Keratinocyte (primary cell): ENCODE measurements around the gene PTDSS2. TPM values are rescaled to one million over a fixed set of nuclear protein-coding genes. Genes with fewer than 3 reads are reported as not detected.

Experiments
- DNase-seq: peaks from one replicate; pipeline ENCODE4 v3.0.0-alpha.2; 2011; ENCODE audit warnings: low read depth, missing footprints, low spot score
- FAIRE-seq: peaks from 2 replicates; lab custom pipeline; 2011; peaks lifted over from hg19 to GRCh38; lab: Jason Lieb, UNC
- H2AFZ ChIP-seq: 2 replicates; pipeline ENCODE4 v1.6.0; 2012; ENCODE audit warnings: low read length, control low read depth, inconsistent platforms; ENCODE audit not compliant: control insufficient read depth
- H3K27ac ChIP-seq: 2 replicates; pipeline ENCODE4 v1.5.1; 2011; ENCODE audit warnings: low read length; ENCODE audit not compliant: control insufficient read depth, insufficient read depth
- H3K27me3 ChIP-seq: 3 replicates; pipeline ENCODE4 v1.6.0; 2011; ENCODE audit warnings: low read length; ENCODE audit not compliant: control insufficient read depth, insufficient read depth; ENCODE audit errors: extremely low read depth
- H3K36me3 ChIP-seq, 2 experiments: 2 replicates in 1 of 2; 3 replicates in 1 of 2; pipeline ENCODE4 v1.5.1; 2011; ENCODE audit warnings: low read length in 2 of 2, mild to moderate bottlenecking in 1 of 2; ENCODE audit not compliant: control insufficient read depth in 2 of 2, insufficient read depth in 2 of 2; ENCODE audit errors: extremely low read depth in 1 of 2
- H3K4me1 ChIP-seq: 3 replicates; pipeline ENCODE4 v1.5.1; 2011; ENCODE audit warnings: low read length; ENCODE audit not compliant: control insufficient read depth, insufficient read depth; ENCODE audit errors: extremely low read depth
- H3K4me2 ChIP-seq: 3 replicates; pipeline ENCODE4 v1.6.0; 2011; ENCODE audit warnings: low read depth, low read length; ENCODE audit not compliant: control insufficient read depth, insufficient read depth; ENCODE audit errors: extremely low read depth
- H3K4me3 ChIP-seq, 3 experiments: fragments of 200-600 bp in 1 of 3; sonication (generic) in 1 of 3; 2 replicates in 2 of 3; 3 replicates in 1 of 3; pipeline ENCODE4 v1.5.1; 2011 to 2016; ENCODE audit warnings: low read length in 3 of 3, mild to moderate bottlenecking in 3 of 3, control low read depth in 2 of 3, inconsistent platforms in 1 of 3, low read depth in 1 of 3, mixed read lengths in 1 of 3, mixed run types in 1 of 3, moderate library complexity in 1 of 3; ENCODE audit not compliant: control insufficient read depth in 2 of 3, insufficient read depth in 2 of 3; ENCODE audit errors: extremely low read depth in 1 of 3
- H3K79me2 ChIP-seq: 2 replicates; pipeline ENCODE4 v1.6.0; 2012; ENCODE audit warnings: low read length; ENCODE audit not compliant: control insufficient read depth, insufficient read depth
- H3K9ac ChIP-seq: 3 replicates; pipeline ENCODE4 v1.6.0; 2011; ENCODE audit warnings: low read length; ENCODE audit not compliant: control insufficient read depth, insufficient read depth; ENCODE audit errors: extremely low read depth
- H3K9me1 ChIP-seq: 3 replicates; pipeline ENCODE4 v1.6.0; 2011; ENCODE audit warnings: low read length; ENCODE audit not compliant: control insufficient read depth, insufficient read depth; ENCODE audit errors: extremely low read depth
- H3K9me3 ChIP-seq: 2 replicates; pipeline ENCODE4 v1.5.1; 2012; ENCODE audit warnings: low read depth, low read length; ENCODE audit not compliant: control insufficient read depth
- H4K20me1 ChIP-seq: 3 replicates; pipeline ENCODE4 v1.6.0; 2011; ENCODE audit warnings: low read length; ENCODE audit not compliant: control insufficient read depth, insufficient read depth; ENCODE audit errors: extremely low read depth
- EZH2 ChIP-seq: IDR thresholded peaks from one replicate; pipeline ENCODE4 v1.6.1; 2012; ENCODE audit warnings: inconsistent platforms, mild to moderate bottlenecking, low read length, moderate library complexity
- dilution Hi-C: fragments of 300-500 bp; cut with MboI; formaldehyde crosslinking; loops from one replicate; pipeline ENCODE4 v1.7.0; 2020; ENCODE audit warnings: low sequenced_read_pairs; ENCODE audit not compliant: extremely low pct_ligation_motif_present
- polyA plus RNA-seq, 5 experiments: library from polyadenylated mRNA; depleted of rRNA in 3 of 5; stranded (reverse) in 3 of 5; stranded (forward) in 1 of 5; unstranded in 1 of 5; fragments of >200 nt; gene quantifications; 1 replicate in 1 of 5; 2 replicates in 3 of 5; 3 replicates in 1 of 5; pipeline versions ENCODE4 v1.2.1 to v1.2.3, GENCODE V29; 2011 to 2012; ENCODE audit warnings: missing spikeins in 2 of 5, low read depth in 1 of 5, low replicate concordance in 1 of 5
- TF ChIP-seq, protein P1 (sequence below), 3 experiments: IDR thresholded peaks in 1 of 3; conservative IDR thresholded peaks in 1 of 3; optimal IDR thresholded peaks in 1 of 3; 2 replicates in 2 of 3; 3 replicates in 1 of 3; pipeline versions ENCODE3 to v1.5.1; 2011; ENCODE audit warnings: low read length in 3 of 3, mild to moderate bottlenecking in 3 of 3, moderate library complexity in 2 of 3, control low read depth in 1 of 3, inconsistent platforms in 1 of 3; ENCODE audit not compliant: insufficient read depth in 2 of 3; ENCODE audit errors: extremely low read depth in 1 of 3

Gene PTDSS2
- polyA plus RNA-seq, 1 donor (not counting 4 experiments of a cell fraction or from before 2014, with no cell fraction given) = 21.6 TPM

DNA sequence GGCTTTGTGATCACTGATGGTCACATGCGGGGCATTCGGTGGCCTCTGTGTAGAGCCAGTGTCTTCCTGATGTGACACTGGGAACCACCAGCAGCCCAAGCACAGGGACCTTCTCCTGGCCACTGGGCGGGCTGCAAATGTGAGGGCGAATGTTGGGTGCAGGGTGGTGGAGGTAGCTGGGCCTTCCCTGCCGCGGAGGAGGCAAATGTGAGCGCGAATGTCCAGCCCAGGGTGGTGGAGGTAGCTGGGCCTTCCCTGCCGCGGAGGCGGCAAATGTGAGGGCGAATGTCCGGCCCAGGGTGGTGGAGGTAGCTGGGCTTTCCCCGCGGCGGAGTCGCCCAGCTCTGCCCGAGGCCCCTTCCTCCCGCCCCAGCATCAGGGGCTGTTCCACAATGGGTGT is 23.3 kb downstream of the PTDSS2 start:
- no peaks in the 10 kb centered on the region for H3K4me1 ChIP-seq
- H3K79me2 ChIP-seq = peaks cover 42% of the 10 kb centered on the region
- H3K9me3 ChIP-seq = no peaks in the 10 kb centered on the region
- DNase-seq (no peak), FAIRE-seq (no peak)
- no peak overlapping the region for H3K4me2 ChIP-seq
- no peaks in the 10 kb centered on the region for H3K27me3 ChIP-seq
- H2AFZ ChIP-seq = no peak overlapping the region
- H3K36me3 ChIP-seq = peaks cover 0 to 14% of the 10 kb centered on the region in 2 experiments
- H3K4me3 ChIP-seq = no peak overlapping the region
- TF ChIP-seq, protein P1, sequence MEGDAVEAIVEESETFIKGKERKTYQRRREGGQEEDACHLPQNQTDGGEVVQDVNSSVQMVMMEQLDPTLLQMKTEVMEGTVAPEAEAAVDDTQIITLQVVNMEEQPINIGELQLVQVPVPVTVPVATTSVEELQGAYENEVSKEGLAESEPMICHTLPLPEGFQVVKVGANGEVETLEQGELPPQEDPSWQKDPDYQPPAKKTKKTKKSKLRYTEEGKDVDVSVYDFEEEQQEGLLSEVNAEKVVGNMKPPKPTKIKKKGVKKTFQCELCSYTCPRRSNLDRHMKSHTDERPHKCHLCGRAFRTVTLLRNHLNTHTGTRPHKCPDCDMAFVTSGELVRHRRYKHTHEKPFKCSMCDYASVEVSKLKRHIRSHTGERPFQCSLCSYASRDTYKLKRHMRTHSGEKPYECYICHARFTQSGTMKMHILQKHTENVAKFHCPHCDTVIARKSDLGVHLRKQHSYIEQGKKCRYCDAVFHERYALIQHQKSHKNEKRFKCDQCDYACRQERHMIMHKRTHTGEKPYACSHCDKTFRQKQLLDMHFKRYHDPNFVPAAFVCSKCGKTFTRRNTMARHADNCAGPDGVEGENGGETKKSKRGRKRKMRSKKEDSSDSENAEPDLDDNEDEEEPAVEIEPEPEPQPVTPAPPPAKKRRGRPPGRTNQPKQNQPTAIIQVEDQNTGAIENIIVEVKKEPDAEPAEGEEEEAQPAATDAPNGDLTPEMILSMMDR (optimal IDR thresholded peaks at IDR 0.05 in 1 of 3, IDR thresholded peaks at IDR 0.05 in 1 of 3, conservative IDR thresholded peaks at IDR 0.05 in 1 of 3; ENCODE audit: extremely low read depth in 1 of 3, insufficient read depth in 2 of 3, low read length in 3 of 3) = no peak
- no peak for TF ChIP-seq EZH2
- H3K27ac ChIP-seq = no peak overlapping the region
- no peaks in the 10 kb centered on the region for H3K9me1 ChIP-seq
- H4K20me1 ChIP-seq = no peaks in the 10 kb centered on the region
- dilution Hi-C loops = no loop called here
- no peak overlapping the region for H3K9ac ChIP-seq

DNA sequence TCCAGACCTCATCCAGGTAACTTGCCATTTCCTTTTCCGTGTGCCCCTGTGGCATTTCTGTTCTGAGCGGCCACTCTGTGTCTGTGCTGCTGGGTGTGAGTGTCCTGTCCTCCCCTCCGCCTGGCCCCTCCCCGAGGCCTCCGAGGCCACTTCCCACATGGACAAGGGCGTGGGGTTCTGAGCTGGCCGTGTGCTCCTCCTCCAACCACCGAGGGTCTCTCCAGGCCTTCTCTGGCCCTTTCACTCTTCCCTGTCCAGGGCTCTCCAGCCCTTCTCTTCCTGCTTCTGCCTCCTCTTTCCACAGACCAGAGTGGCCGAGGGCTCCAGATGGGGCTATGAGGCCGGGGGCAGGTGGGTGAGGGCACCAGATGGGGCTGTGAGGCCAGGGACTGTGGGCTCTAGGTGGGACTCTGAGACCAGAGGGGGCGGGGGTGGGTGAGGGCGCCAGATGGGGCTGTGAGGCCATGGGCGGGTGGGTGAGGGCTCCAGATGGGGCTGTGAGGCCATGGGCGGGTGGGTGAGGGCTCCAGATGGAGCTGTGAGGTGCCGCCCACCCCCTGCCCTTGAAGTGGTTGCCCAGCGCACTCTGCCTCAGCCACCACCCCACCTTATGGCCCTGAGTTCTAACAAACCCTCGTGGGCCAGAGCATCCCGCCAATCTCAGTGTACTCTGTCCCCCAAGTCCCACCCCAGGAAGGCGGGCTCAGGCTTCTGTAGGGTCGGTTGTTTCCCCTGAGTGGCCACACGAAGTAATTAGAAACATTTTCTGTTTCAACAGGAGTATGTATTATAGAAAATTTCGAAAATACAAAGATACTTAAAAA is 24.1 kb downstream of the PTDSS2 start:
- TF ChIP-seq EZH2 = no peak
- dilution Hi-C loops = no loop called here
- DNase-seq (no peak), FAIRE-seq (no peak)
- H3K36me3 ChIP-seq = peaks cover 0 to 14% of the 10 kb centered on the region in 2 experiments
- no peak overlapping the region for H3K4me2 ChIP-seq
- no peaks in the 10 kb centered on the region for H3K9me3 ChIP-seq
- H3K79me2 ChIP-seq = peaks cover 42% of the 10 kb centered on the region
- H2AFZ ChIP-seq = no peak overlapping the region
- H3K27me3 ChIP-seq = no peaks in the 10 kb centered on the region
- H4K20me1 ChIP-seq = no peaks in the 10 kb centered on the region
- no peak overlapping the region for H3K4me3 ChIP-seq
- no peaks in the 10 kb centered on the region for H3K9me1 ChIP-seq
- no peaks in the 10 kb centered on the region for H3K4me1 ChIP-seq
- no peak overlapping the region for H3K27ac ChIP-seq
- H3K9ac ChIP-seq = no peak overlapping the region
